Fibroblast of the aortic adventitia (primary cell): Measurements from ENCODE around the gene IZUMO1. TPM values are rescaled to one million over a fixed set of nuclear protein-coding genes. Genes with fewer than 3 reads are reported as not detected.
A peak's percentile ranks its signal among the peaks of the same experiment; 100 is the strongest.

ENCODE experiments used
- DNase-seq: peaks from one replicate; pipeline ENCODE4 v3.0.0-alpha.2; 2010; ENCODE audit warnings: low read depth
- H3K4me3 ChIP-seq: 2 replicates; pipeline ENCODE4 v1.5.1; 2011; ENCODE audit warnings: low read depth, mild to moderate bottlenecking, control low read depth, low read length, moderate library complexity
- total RNA-seq: library from RNA; depleted of rRNA; stranded (reverse); fragments of >200 nt; gene quantifications from 2 replicates; pipeline ENCODE4 v1.2.3, GENCODE V29; 2012; ENCODE audit warnings: low replicate concordance
- TF ChIP-seq, protein P1 (sequence below): IDR thresholded peaks from 2 replicates; pipeline ENCODE4 v1.5.1; 2011; ENCODE audit warnings: mild to moderate bottlenecking, low read length, control low read depth, inconsistent platforms; ENCODE audit not compliant: insufficient read depth

The IZUMO1 gene
- total RNA-seq, 1 donor = not detected

DNA sequence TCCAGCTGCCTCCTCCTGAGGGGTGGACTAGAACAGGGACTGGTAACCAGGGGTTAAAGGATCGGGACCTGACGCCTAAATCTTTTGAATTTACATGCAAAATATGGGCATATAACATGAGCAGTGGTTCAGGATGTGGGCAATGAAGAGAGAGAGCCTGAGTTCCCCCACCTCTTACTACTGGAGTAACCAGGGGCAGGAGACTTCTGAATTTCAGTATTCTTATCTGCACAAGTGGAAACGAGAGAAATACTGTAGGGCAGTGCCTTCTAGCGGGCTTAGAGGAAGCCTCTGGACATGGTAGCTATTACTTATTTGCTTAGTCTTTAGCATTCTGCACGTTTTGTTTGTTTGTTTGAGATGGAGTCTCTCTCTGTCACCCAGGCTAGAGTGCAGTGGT, 37.8 kb upstream of the IZUMO1 start:
- no peak overlapping the region for H3K4me3 ChIP-seq
- DNase-seq = peak; percentile 37
- TF ChIP-seq, protein P1, sequence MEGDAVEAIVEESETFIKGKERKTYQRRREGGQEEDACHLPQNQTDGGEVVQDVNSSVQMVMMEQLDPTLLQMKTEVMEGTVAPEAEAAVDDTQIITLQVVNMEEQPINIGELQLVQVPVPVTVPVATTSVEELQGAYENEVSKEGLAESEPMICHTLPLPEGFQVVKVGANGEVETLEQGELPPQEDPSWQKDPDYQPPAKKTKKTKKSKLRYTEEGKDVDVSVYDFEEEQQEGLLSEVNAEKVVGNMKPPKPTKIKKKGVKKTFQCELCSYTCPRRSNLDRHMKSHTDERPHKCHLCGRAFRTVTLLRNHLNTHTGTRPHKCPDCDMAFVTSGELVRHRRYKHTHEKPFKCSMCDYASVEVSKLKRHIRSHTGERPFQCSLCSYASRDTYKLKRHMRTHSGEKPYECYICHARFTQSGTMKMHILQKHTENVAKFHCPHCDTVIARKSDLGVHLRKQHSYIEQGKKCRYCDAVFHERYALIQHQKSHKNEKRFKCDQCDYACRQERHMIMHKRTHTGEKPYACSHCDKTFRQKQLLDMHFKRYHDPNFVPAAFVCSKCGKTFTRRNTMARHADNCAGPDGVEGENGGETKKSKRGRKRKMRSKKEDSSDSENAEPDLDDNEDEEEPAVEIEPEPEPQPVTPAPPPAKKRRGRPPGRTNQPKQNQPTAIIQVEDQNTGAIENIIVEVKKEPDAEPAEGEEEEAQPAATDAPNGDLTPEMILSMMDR = peak; percentile 31

DNA sequence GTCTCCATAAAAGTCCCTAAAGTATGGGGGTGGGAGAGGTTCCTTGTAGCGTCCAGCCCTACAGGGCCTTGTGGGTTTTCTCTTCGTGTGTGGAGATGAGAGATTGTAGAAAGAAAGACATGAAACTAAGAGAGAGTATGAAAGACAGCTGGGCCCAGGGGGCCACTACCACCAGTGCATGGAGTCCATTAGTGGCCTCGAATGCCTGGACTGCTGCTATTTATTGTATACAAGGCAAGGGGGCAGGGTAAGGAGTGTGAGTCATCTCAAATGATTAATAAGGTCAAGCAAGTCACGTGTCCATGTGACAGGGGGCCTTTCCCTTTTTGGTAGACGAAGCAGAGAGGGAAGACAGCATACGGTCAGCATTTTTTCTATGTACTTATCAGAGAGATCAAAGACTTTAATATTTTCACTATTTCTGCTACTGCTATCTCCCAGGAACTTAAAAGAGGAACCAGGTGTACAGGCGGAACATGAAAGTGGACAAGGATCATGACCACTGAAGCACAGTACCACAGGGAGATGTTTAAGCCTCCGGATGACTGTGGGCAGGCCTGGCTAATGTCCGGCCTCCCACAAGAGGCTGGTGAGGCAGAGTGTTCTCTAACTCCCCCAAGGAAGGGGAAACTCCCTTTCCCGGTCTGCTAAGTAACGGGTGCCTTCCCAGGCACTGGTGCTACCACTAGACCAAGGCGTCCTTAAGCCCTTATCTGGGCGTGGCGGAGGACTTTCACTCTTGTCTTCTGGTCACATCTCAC, 34.1 kb upstream of the IZUMO1 start:
- no peak overlapping the region for H3K4me3 ChIP-seq
- DNase-seq = peak; percentile 45
- TF ChIP-seq, protein P1 = no peak

DNA sequence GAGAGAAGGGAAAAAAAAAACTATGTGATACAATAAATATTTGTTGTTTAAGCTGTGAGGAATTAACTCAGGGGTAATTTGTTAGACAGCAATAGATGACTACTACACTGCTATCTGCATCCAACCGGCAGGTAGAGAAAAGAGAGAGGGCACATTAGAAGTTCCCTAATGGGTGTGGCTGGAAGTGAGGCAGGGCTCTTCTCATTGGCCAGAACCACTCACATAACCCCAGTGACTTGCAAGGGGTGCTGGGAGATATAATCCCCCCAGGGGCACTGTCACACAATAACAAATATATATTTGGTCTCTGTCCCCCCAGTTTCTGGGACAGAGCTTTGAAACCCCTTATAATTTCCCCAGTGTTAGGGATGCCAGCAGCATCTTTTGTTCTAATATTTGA, 32.9 kb upstream of the IZUMO1 start:
- DNase-seq = no peak
- TF ChIP-seq, protein P1 = no peak

DNA sequence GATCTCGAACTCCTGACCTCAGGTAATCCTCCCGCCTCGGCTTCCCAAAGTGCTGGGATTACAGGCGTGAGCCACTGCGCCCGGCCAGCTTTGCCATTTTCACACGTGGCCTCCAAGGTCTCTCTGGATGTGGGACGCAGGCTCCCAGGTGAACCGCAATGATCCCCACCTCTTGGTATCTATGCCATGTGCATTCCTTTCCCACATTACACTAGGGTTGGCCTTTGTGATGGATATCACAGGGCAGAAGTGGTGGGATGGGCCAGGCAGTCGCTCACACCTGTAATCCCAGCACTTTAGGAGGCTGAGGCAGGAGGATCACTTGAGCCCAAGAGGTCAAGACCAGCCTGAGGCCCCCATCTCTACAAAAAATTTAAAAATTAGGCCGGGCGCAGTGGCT, 31.0 kb upstream of the IZUMO1 start:
- no peak for DNase-seq
- TF ChIP-seq, protein P1 = no peak

More for the DNA sequence above, 32.9 kb upstream of the IZUMO1 start:
- H3K4me3 ChIP-seq = no peak overlapping the region

GRCh38 chr19:48777139-48777538, 30.4 kb upstream of the IZUMO1 start:
- DNase-seq = no peak
- TF ChIP-seq, protein P1 = no peak
- H3K4me3 ChIP-seq = no peak overlapping the region

More for the DNA sequence above, 31.0 kb upstream of the IZUMO1 start:
- H3K4me3 ChIP-seq = no peak overlapping the region

DNA sequence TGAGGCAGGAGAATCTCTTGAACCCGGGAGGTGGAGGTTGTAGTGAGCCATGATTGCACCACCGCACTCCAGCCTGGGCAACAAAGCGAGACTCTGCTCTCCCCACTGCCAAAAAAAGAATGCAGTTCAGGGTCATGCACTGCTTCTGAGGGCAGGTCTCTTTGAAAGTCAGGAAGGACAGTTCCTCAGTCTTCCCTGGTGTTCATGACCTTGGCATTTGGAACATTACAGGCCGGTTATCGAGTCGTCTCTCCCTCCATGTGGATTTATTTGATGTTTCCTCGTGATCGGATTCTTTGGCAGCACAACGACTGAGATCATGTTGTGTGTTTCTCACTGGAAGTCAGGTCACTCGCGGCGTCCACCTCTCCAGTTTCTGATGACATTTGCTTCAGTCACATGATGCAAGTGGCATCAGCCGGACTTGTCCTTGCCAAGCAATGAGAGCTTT, 25.8 kb upstream of the IZUMO1 start:
- no peak overlapping the region for H3K4me3 ChIP-seq
- TF ChIP-seq, protein P1 = no peak
- peak; percentile 33 for DNase-seq
